HepG2 (cell line): ENCODE measurements around the gene CD300A. TPM values are rescaled to one million over a fixed set of nuclear protein-coding genes. Genes with fewer than 3 reads are reported as not detected.

ENCODE experiments used
- ATAC-seq: fragments of 200-7000 bp; cut with Tn5 transposase; 3 replicates; pipeline ENCODE4 v1.9.1; 2020; ENCODE audit warnings: mild to moderate bottlenecking, moderate library complexity
- BruUV-seq: library from RNA; stranded (reverse); fragments of 400-500 nt; replicated peaks from 2 replicates; lab custom pipeline; 2021; lab: Mats Ljungman, UMichigan
- CTCF ChIA-PET: fragments of 300-600 bp; formaldehyde crosslinking; extraction: SDS; loops from one replicate; lab custom pipeline; 2021; ENCODE audit warnings: low total read pairs, inconsistent platforms, low intra/inter-chr PET ratio; lab: Yijun Ruan, JAX
- POLR2A ChIA-PET: fragments of 350-600 bp; sonication (Branson Sonifier 250); formaldehyde crosslinking; loops from one replicate; lab custom pipeline; 2020; ENCODE audit warnings: antibody characterized with exemption, inconsistent platforms; lab: Yijun Ruan, JAX
- DNase-seq: peaks from one replicate; pipeline ENCODE4 v3.0.0-alpha.2; 2015; ENCODE audit warnings: low spot score
- FAIRE-seq: peaks from 3 replicates; lab custom pipeline; 2011; peaks lifted over from hg19 to GRCh38; lab: Jason Lieb, UNC
- H2AFZ ChIP-seq: one replicate; pipeline ENCODE4 v1.6.1; 2011; ENCODE audit warnings: low read length, inconsistent platforms
- H3K27ac ChIP-seq: fragments of 300-600 bp; 3 replicates; pipeline ENCODE4 v1.8.0; 2011; ENCODE audit warnings: mixed run types, mild to moderate bottlenecking, mixed read lengths, low read length, inconsistent platforms; ENCODE audit not compliant: insufficient read depth; ENCODE audit errors: extremely low read length
- H3K27me3 ChIP-seq, 2 experiments: fragments of 200-600 bp in 1 of 2; 2 replicates in 1 of 2; 3 replicates in 1 of 2; pipeline versions ENCODE4 v1.6.0 to v1.8.0; 2011; ENCODE audit warnings: low read length in 2 of 2, mild to moderate bottlenecking in 2 of 2, moderate library complexity in 2 of 2, inconsistent platforms in 1 of 2; ENCODE audit not compliant: insufficient read depth in 2 of 2, control insufficient read depth in 1 of 2
- H3K36me3 ChIP-seq, 2 experiments: fragments of 200-600 bp in 1 of 2; replicated peaks in 1 of 2; 2 replicates in 1 of 2; 3 replicates in 1 of 2; pipeline versions ENCODE4 v1.5.1 to v1.8.0; 2011; ENCODE audit warnings: low read length in 2 of 2, inconsistent platforms in 1 of 2; ENCODE audit not compliant: insufficient read depth in 2 of 2, control insufficient read depth in 1 of 2
- H3K4me1 ChIP-seq: 2 replicates; pipeline ENCODE4 v1.5.1; 2012; ENCODE audit warnings: low read length, inconsistent platforms; ENCODE audit not compliant: insufficient read depth
- H3K4me2 ChIP-seq: 2 replicates; pipeline ENCODE4 v1.6.0; 2011; ENCODE audit warnings: low read depth, low read length, inconsistent platforms
- H3K4me3 ChIP-seq, 3 experiments: fragments of 200-600 bp in 1 of 3; sonication (generic), shearing (Covaris generic) in 1 of 3; replicated peaks in 1 of 3; 2 replicates each; pipeline ENCODE4 v1.5.1; 2011 to 2016; ENCODE audit warnings: low read length in 3 of 3, inconsistent platforms in 2 of 3, low read depth in 2 of 3, mild to moderate bottlenecking in 2 of 3, control low read depth in 1 of 3, mixed read lengths in 1 of 3; ENCODE audit not compliant: insufficient read depth in 1 of 3
- H3K79me2 ChIP-seq: one replicate; pipeline ENCODE4 v1.6.1; 2011; ENCODE audit warnings: low read length, inconsistent platforms; ENCODE audit not compliant: insufficient read depth
- H3K9ac ChIP-seq: 2 replicates; pipeline ENCODE4 v1.6.0; 2011; ENCODE audit warnings: mild to moderate bottlenecking, low read depth, low read length, inconsistent platforms; ENCODE audit not compliant: insufficient read depth
- H3K9me3 ChIP-seq: 2 replicates; pipeline ENCODE4 v1.5.1; 2012; ENCODE audit warnings: mild to moderate bottlenecking, low read length
- H4K20me1 ChIP-seq: 2 replicates; pipeline ENCODE4 v1.6.0; 2011; ENCODE audit warnings: inconsistent platforms, mild to moderate bottlenecking, low read length, moderate library complexity; ENCODE audit not compliant: insufficient read depth
- DMAP1 ChIP-seq: IDR thresholded peaks from 2 replicates; pipeline ENCODE4 v1.6.1; 2016
- DPF2 ChIP-seq: sonication (generic); formaldehyde crosslinking; IDR thresholded peaks from 2 replicates; pipeline ENCODE4 v1.4.0; 2020; ENCODE audit warnings: mild to moderate bottlenecking, low read depth, missing genetic modification reagents, borderline replicate concordance
- HNRNPLL ChIP-seq: fragments of 200-400 bp; formaldehyde crosslinking; IDR thresholded peaks from 2 replicates; pipeline ENCODE4 v1.6.1; 2017; ENCODE audit warnings: mild to moderate bottlenecking, low read depth, low read length; ENCODE audit not compliant: poor library complexity, severe bottlenecking
- ZNF24 ChIP-seq: fragments of 450-650 bp; IDR thresholded peaks from 2 replicates; pipeline ENCODE4 v1.6.1; 2017; ENCODE audit warnings: antibody characterized with exemption, mild to moderate bottlenecking
- WGBS: methylation state at CpG from one replicate; pipeline ENCODE4 v1.1.6; 2017; ENCODE audit warnings: low lambda C conversion rate; 5-methylcytosine and 5-hydroxymethylcytosine counted together
- in situ Hi-C: cut with HindIII; loops from 2 replicates; pipeline ENCODE4 v1.10.0; 2017; ENCODE audit warnings: low pct_unique_long_range_greater_than_20kb; ENCODE audit not compliant: extremely low pct_ligation_motif_present
- intact Hi-C: fragments of 100-400 bp; cut with micrococcal nuclease; formaldehyde crosslinking; loops from one replicate; pipeline ENCODE4 v1.10.0; 2022; ENCODE audit not compliant: unreplicated experiment
- polyA plus RNA-seq, 8 experiments: library from polyadenylated mRNA; depleted of rRNA in 3 of 8; stranded (reverse) in 7 of 8; unstranded in 1 of 8; fragments of >200 nt; fragmentation: Illumina TruSeq in 4 of 8; extraction: Trizol in 4 of 8; gene quantifications; 2 replicates each; pipeline versions ENCODE4 v1.2.1 to v1.2.3, GENCODE V29; 2011 to 2016; ENCODE audit warnings: low read depth in 4 of 8, missing spikeins in 1 of 8, mixed read lengths in 1 of 8; ENCODE audit not compliant: insufficient read depth in 1 of 8
- total RNA-seq, 5 experiments: library from RNA; depleted of rRNA; stranded (reverse); fragments of >200 nt; fragmentation: Illumina TruSeq; extraction: Trizol; gene quantifications; 2 replicates each; pipeline ENCODE4 v1.2.3, GENCODE V29; 2016; ENCODE audit warnings: low read depth in 1 of 5
- TF ChIP-seq, protein P1 (sequence below): sonication (generic); formaldehyde crosslinking; IDR thresholded peaks from 2 replicates; pipeline ENCODE4 v1.5.1; 2020; ENCODE audit warnings: mild to moderate bottlenecking, moderate library complexity, missing genetic modification reagents
- TF ChIP-seq, protein P2 (sequence below): sonication (generic); formaldehyde crosslinking; IDR thresholded peaks from 2 replicates; pipeline ENCODE4 v1.5.0; 2020; ENCODE audit warnings: mild to moderate bottlenecking, missing genetic modification reagents

The CD300A gene
- total and polyA plus RNA-seq, 2 of the 13 experiments (the other 11 are each of a cell fraction or from before 2014, with no cell fraction given) = not detected

DNA sequence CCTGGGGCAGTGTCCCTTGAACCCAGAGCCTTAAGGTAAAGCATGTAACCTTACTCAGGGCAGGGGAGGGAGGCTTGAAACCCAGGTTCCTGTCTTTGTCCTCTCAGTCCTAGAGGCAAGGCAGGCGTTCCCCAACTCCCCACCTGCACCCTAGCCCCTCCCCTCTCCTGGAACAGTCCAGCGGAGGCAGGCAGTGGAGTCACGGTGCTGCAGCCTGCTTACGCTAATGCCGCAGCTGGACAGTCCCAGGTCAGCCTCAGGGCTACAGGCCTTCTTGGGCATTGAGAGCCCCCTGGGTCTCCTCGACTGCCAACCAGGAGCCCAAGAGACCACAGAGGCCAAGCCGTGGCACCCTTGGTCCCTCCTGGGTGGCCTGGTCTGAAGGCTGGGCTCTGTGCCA lies 6.8 kb upstream of the CD300A start:
- ChIA-PET POLR2A (no interaction called here), CTCF (no interaction called here)
- peaks cover 35% of the 10 kb centered on the region for H3K4me1 ChIP-seq
- peak; percentile 56 for TF ChIP-seq HNRNPLL
- TF ChIP-seq DPF2 = no peak
- no peak for TF ChIP-seq DMAP1 (CRISPR knock-in tag)
- TF ChIP-seq ZNF24 = no peak
- TF ChIP-seq, protein P1, sequence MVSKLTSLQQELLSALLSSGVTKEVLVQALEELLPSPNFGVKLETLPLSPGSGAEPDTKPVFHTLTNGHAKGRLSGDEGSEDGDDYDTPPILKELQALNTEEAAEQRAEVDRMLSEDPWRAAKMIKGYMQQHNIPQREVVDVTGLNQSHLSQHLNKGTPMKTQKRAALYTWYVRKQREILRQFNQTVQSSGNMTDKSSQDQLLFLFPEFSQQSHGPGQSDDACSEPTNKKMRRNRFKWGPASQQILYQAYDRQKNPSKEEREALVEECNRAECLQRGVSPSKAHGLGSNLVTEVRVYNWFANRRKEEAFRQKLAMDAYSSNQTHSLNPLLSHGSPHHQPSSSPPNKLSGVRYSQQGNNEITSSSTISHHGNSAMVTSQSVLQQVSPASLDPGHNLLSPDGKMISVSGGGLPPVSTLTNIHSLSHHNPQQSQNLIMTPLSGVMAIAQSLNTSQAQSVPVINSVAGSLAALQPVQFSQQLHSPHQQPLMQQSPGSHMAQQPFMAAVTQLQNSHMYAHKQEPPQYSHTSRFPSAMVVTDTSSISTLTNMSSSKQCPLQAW (CRISPR knock-in tag) = no peak
- TF ChIP-seq, protein P2, sequence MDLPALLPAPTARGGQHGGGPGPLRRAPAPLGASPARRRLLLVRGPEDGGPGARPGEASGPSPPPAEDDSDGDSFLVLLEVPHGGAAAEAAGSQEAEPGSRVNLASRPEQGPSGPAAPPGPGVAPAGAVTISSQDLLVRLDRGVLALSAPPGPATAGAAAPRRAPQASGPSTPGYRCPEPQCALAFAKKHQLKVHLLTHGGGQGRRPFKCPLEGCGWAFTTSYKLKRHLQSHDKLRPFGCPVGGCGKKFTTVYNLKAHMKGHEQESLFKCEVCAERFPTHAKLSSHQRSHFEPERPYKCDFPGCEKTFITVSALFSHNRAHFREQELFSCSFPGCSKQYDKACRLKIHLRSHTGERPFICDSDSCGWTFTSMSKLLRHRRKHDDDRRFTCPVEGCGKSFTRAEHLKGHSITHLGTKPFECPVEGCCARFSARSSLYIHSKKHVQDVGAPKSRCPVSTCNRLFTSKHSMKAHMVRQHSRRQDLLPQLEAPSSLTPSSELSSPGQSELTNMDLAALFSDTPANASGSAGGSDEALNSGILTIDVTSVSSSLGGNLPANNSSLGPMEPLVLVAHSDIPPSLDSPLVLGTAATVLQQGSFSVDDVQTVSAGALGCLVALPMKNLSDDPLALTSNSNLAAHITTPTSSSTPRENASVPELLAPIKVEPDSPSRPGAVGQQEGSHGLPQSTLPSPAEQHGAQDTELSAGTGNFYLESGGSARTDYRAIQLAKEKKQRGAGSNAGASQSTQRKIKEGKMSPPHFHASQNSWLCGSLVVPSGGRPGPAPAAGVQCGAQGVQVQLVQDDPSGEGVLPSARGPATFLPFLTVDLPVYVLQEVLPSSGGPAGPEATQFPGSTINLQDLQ = no peak
- in situ Hi-C loops = loop anchor here (5.0 kb wide), 1 partner anchor 82 kb away; no protein-coding TSS in a partner anchor
- H3K36me3 ChIP-seq = no peaks in the 10 kb centered on the region
- H4K20me1 ChIP-seq = no peaks in the 10 kb centered on the region
- WGBS = 19% methylated on average over 4 of the region's 7 CpGs
- no peak overlapping the region for H3K27ac ChIP-seq
- BruUV-seq = no TSS peak
- no peak overlapping the region for H3K9ac ChIP-seq
- H3K9me3 ChIP-seq = no peaks in the 10 kb centered on the region
- no peak overlapping the region for H3K4me3 ChIP-seq
- ATAC-seq (no peak), FAIRE-seq (no peak), DNase-seq (no peak)
- no peak overlapping the region for H2AFZ ChIP-seq
- no peaks in the 10 kb centered on the region for H3K79me2 ChIP-seq
- peaks cover 3 to 35% of the 10 kb centered on the region in 2 experiments; a peak in 4 of 5 replicates for H3K27me3 ChIP-seq
- intact Hi-C loops = loop anchor here (5.0 to 10.0 kb wide), 2 partner anchors 73 to 255 kb away; partner anchors contain the start of genes CD300LB and RPL38
- no peak overlapping the region for H3K4me2 ChIP-seq
